Measurements from ENCODE around the gene TPP1.
A peak's percentile ranks its signal among the peaks of the same experiment; 100 is the strongest.

TPP1 gene

GRCh38 chr11:6611092-6611962 is 7.9 kb downstream of the TPP1 start:
- DNase-seq, result peak in 1 of 2 experiments; percentile 15

- DNase-seq, result no peak
Observed at GRCh38 chr11:6610591-6610990, 8.6 kb downstream of the TPP1 start.

GRCh38 chr11:6609502-6610015 is 9.7 kb downstream of the TPP1 start:
- DNase-seq, result no peak

DNA sequence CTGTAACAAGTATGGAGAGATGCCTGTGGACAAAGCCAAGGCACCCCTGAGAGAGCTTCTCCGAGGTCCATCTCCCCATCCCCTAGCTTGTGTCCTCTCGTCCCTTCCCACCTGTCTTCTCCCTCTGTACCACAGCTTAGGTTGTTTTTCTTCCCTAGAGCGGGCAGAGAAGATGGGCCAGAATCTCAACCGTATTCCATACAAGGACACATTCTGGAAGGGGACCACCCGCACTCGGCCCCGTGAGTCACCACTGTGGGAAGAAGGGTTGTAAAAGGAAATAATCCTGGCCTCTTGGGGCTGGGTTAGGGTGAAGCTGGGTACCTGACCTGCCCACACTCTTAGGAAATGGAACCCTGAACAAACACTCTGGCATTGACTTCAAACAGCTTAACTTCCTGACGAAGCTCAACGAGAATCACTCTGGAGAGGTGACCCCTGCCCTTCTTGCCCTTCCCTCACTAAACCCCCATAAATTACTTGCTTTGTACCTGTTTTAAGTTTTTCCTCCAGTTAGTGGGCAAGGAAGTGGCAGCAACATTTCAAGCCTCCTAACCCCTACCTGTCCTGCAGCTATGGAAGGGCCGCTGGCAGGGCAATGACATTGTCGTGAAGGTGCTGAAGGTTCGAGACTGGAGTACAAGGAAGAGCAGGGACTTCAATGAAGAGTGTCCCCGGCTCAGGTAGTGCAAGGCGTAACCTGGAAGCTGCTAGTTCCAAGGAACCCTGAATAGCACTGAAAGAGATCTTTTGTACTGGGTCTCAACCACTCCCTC is 10.3 kb downstream of the TPP1 start:
- no peak for DNase-seq

DNA sequence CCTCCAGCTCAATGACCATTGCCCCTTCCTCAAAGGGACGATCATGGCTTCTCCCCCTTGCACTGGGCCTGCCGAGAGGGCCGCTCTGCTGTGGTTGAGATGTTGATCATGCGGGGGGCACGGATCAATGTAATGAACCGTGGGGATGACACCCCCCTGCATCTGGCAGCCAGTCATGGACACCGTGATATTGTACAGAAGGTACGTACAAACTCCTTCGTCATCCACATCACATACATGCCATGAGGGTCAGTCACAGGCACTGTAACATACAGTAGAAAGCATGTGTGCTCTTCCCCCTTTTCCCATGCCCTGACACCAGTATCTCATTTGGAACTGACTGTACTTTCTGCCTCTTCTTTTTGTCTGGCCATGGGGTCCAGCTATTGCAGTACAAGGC is 11.2 kb downstream of the TPP1 start:
- DNase-seq, result no peak

GRCh38 chr11:6607190-6607795 is 11.9 kb downstream of the TPP1 start:
- DNase-seq, result no peak

DNA sequence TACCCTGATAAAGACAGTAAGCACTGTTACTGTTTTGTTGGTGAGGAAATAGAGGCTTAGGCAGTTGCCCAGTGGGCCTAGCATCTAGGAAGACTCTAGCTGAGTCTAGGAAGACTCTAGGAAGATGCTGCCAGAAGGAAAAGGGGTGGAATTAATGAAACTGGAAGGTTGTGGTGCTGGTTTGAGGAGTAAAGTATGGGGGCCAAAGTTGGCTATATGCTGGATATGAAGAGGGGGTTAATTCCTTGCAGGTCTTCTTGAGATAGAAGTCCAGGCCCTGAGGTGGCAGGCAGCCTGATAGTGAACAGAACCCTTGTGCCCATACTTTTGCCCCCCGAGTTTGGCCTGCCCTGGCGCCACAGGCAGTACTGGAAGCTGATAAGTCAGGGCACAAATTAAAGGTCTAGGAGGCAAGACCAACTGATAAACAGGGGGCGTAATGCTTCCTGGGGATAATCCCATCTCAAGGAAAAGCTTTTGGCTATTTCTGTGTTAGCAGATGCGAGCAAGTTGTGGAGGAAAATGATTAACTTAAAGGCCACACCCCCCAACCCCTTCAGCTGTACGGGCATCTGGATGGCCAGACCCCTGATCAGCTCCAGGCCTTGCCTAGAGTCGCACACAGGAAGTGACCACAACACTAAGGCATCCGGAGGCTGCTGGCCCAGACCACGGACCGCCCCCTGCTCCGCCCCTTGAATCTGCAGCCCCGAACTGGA is 12.6 kb downstream of the TPP1 start:
- DNase-seq, result peak in 1 of 2 experiments; percentile 34

DNA sequence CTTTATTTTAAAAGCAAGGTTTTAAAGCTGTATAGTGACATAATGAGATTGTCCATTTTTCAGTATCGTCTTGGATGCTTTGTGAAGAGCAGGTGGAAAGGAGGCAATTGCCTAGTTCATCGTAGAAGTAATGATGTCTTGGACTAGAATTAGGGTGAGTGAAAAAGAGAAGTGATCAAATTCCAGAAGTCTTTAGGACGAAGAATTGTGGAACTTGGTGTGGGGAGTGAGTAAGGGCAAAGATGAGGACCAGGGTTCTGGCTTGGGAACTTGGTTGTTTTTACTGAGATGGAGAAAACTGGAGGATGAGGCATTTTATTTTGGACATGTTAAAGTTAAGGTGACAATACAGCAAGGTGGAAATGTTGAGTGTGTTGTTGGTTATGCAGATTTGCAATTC is 14.4 kb downstream of the TPP1 start:
- no peak for DNase-seq

DNA sequence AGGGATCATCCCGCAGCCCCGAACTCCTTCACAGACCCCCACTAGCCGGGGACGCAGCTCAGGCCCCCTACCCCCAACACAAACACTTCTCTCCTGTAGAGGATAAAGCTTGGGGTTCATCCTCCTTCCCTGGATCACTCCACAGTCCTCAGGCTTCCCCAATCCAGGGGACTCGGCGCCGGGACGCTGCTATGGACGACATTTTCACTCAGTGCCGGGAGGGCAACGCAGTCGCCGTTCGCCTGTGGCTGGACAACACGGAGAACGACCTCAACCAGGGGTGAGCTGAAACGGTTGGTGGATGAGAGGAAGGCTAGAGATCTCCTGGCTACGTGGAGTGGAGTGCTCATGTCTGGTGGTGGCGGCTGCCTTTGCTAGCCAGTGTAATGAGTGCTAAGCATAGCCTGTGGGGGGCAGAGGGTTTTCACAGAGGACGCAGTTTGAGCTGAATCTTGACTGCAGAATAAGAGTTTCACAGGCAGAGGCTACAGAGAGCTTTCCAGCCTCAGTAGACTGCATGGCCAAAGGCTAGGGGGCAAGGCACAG is 15.1 kb downstream of the TPP1 start:
- DNase-seq, result peak; percentile 33 to 52

- DNase-seq, result peak; percentile 82 to 84
Observed at GRCh38 chr11:6603287-6604080, 15.7 kb downstream of the TPP1 start, which contains the start of the genes ILK and RRP8. ILK (plus strand) TSS chr11:6603774; CDS start chr11:6604272, 498 bp downstream. RRP8 (minus strand) TSS chr11:6603616; CDS start chr11:6603502, 114 bp downstream.

DNA sequence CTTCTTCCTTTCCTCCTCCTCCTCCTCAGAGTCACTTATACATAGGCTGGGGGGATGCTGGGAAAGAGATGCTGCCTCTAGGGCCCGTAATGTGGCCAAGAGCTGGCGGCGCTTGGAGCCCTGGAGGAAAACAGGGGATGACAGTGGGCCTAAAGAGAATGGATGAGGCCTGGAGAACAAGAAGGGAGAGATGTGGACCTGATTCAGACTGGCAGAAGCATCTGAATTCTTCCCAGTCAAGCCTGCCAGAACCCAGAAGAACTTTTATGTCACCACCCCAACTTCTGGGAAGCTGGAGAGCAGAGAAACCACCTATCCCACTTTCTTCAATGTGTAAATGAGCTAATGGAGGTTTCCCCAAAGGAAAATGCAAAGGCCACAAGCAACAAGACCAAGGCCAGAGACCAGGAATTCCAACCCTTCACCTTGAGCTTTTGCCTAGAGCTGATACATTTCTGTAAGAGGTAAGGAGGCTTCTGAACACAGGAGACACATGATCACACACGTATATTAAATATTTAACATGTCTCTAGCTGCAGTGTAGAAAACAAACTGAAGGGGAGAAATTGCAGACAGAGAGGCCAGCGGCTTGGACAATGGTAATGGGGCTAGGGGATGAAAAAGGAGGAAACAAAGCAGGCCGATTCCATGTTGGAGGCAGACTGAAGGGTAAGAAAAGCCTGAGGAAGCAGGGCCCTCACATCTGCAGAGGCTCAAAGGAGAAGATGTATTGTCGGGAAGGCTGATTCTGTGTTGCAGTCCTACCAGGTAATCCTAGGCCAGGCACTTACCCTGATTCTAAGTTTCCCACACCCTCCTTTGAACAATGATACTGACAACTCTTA is 16.9 kb downstream of the TPP1 start:
- no peak for DNase-seq

DNA sequence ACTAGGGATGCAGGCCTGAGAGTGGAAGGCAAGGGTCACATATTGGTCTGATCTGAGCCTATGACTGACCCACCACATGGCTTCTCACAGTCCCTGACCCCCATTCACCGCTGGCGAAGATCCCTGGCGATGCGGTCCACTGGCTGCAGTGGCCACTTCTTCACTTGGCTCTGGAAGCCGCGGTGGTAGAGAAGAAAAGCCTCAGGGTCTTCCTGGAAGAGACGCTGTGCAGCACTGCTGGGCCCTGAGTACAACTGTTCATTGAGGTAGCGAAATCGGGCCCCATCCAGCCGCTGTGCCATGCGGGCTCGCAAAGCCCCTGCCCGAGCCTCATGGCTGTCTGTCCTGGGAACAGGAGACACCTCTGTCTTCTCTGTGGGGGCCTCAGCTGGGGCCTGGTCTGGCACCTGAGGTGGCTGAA is 18.2 kb downstream of the TPP1 start:
- DNase-seq, result no peak

DNA sequence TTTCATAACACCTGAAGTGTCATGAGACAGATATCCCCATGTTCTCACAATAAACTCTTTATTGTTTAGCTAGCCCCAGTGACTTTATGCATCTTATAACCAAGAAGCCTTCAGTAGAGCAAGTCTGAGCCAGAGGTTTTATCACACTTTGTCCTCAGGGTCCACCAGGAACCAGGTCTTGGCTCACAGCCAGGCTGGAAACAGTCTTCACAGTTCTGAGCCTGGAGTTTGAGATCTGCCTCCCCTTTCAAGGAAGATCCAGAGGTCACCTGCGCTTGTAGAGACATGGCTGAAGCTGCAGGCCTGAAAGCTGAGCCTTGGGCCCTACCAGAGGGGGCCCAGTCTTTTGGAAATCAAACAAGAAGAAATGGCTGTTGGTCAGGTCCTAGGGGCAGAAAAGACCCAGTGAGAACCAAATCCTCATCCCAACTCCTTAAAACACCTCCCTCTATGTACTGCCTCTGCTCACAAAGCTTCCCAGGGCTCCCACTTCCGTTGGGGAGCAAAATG is 19.3 kb downstream of the TPP1 start:
- no peak for DNase-seq

GRCh38 chr11:6599449-6599848 is 19.8 kb downstream of the TPP1 start:
- no peak for DNase-seq

- no peak for DNase-seq
Observed at GRCh38 chr11:6598555-6598954, 20.7 kb downstream of the TPP1 start.

GRCh38 chr11:6596239-6596877 is 22.9 kb downstream of the TPP1 start:
- no peak for DNase-seq

DNA sequence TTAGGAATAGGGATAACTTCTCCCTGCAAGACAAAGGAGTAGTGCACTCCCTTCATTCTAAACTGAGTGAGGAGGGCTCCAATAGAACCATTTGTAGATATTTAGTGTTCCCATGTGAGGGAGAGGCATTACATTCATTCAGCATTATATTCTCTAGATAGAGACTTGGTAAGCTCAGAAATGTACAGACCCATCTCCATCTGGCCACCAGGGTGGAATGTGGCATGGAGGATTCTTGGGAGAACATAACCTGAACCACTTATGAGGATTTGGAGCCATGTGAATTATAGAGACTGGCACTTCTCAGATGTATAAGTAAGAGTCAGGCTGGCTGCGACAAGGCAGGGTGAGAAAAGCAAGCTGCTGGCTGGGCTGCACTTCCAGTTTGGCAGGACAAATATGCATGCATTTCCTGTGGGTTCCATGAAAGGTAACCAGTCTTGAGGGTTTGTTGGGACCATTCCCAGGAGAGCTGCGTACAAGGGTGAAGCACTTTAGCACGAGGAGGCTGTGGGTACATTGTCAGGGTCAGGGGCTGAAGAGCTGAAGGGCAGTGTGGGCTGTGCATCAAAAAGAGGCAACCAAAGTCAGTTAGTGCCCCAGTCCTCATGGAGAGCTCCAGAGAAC is 25.0 kb downstream of the TPP1 start:
- DNase-seq, result no peak

GRCh38 chr11:6588018-6588417 is 31.2 kb downstream of the TPP1 start:
- DNase-seq, result no peak

- DNase-seq, result no peak
Observed at GRCh38 chr11:6587360-6587953, 31.8 kb downstream of the TPP1 start.
